AG04449 (cell line): ENCODE measurements around the gene LPCAT1.

Experiments
- CTCF ChIA-PET: fragments of 350-600 bp; formaldehyde crosslinking; extraction: SDS; loops from one replicate; lab custom pipeline; 2021; ENCODE audit warnings: antibody characterized with exemption; lab: Yijun Ruan, JAX
- POLR2A ChIA-PET: fragments of 400-600, 350-600 bp; formaldehyde crosslinking; extraction: SDS; loops from one replicate; lab custom pipeline; 2020; ENCODE audit warnings: antibody characterized with exemption, inconsistent platforms; lab: Yijun Ruan, JAX
- DNase-seq: peaks from one replicate; pipeline ENCODE4 v3.0.0-alpha.2; 2010; ENCODE audit warnings: low read depth, low spot score
- H3K4me3 ChIP-seq: 2 replicates; pipeline ENCODE4 v1.5.1; 2011; ENCODE audit warnings: low read depth, mild to moderate bottlenecking, control low read depth, low read length
- TF ChIP-seq, protein P1 (sequence below): IDR thresholded peaks from one replicate; pipeline ENCODE4 v1.5.1; 2011; ENCODE audit warnings: mild to moderate bottlenecking, moderate library complexity, low read length, control low read depth, inconsistent platforms; ENCODE audit not compliant: insufficient read depth; ENCODE audit errors: missing control alignments

The LPCAT1 gene

GRCh38 chr5:1412163-1412562, 111.6 kb downstream of the LPCAT1 start:
- DNase-seq = no peak
- TF ChIP-seq, protein P1, sequence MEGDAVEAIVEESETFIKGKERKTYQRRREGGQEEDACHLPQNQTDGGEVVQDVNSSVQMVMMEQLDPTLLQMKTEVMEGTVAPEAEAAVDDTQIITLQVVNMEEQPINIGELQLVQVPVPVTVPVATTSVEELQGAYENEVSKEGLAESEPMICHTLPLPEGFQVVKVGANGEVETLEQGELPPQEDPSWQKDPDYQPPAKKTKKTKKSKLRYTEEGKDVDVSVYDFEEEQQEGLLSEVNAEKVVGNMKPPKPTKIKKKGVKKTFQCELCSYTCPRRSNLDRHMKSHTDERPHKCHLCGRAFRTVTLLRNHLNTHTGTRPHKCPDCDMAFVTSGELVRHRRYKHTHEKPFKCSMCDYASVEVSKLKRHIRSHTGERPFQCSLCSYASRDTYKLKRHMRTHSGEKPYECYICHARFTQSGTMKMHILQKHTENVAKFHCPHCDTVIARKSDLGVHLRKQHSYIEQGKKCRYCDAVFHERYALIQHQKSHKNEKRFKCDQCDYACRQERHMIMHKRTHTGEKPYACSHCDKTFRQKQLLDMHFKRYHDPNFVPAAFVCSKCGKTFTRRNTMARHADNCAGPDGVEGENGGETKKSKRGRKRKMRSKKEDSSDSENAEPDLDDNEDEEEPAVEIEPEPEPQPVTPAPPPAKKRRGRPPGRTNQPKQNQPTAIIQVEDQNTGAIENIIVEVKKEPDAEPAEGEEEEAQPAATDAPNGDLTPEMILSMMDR = no peak
- ChIA-PET POLR2A (no interaction called here), CTCF (no interaction called here)
- no peak overlapping the region for H3K4me3 ChIP-seq
